CD8-positive, alpha-beta memory T cell (primary cell): ENCODE results near the gene PATL1. TPM values are rescaled to one million over a fixed set of nuclear protein-coding genes. Genes with fewer than 3 reads are reported as not detected.
"Not testable (repeated sequence)": the region's sequence is repeated elsewhere in the genome, so short reads cannot be mapped to it uniquely, and the experiment has no call there.

Experiments
- CTCF ChIA-PET: fragments of 350-600 bp; sonication (Branson Sonifier 250); formaldehyde crosslinking; loops from one replicate; lab custom pipeline; 2021; ENCODE audit warnings: antibody characterized with exemption; lab: Charles Lee
- POLR2A ChIA-PET: fragments of 350-600 bp; sonication (Branson Sonifier 250); formaldehyde crosslinking; loops from one replicate; lab custom pipeline; 2021; ENCODE audit warnings: antibody characterized with exemption; lab: Charles Lee
- DNase-seq, 5 donors: peaks; one replicate each; pipeline versions ENCODE4 v3.0.0 to v3.0.0-alpha.2; 2020 to 2022; ENCODE audit warnings: mixed read lengths in 1 of 5
- H3K27ac ChIP-seq: one replicate; pipeline ENCODE4 v1.7.0; 2013; ENCODE audit warnings: low read depth, mild to moderate bottlenecking, low read length, moderate library complexity
- H3K27me3 ChIP-seq: 2 replicates; pipeline ENCODE4 v1.7.0; 2013; ENCODE audit warnings: low read length, mild to moderate bottlenecking; ENCODE audit not compliant: insufficient read depth, poor library complexity, severe bottlenecking
- H3K36me3 ChIP-seq: 2 replicates; pipeline ENCODE4 v1.7.0; 2013; ENCODE audit warnings: mild to moderate bottlenecking, low read length, moderate library complexity; ENCODE audit not compliant: insufficient read depth
- H3K4me1 ChIP-seq: 2 replicates; pipeline ENCODE4 v1.7.0; 2013; ENCODE audit warnings: mild to moderate bottlenecking, low read length, moderate library complexity; ENCODE audit not compliant: insufficient read depth
- H3K4me3 ChIP-seq: 2 replicates; pipeline ENCODE4 v1.7.0; 2013; ENCODE audit warnings: mild to moderate bottlenecking, low read length
- H3K9me3 ChIP-seq: 2 replicates; pipeline ENCODE4 v1.7.0; 2013; ENCODE audit warnings: mild to moderate bottlenecking, low read length
- H3K27ac Mint-ChIP-seq, 8 donors: one replicate each; pipeline ENCODE4 v1.8.0; 2020 to 2021; ENCODE audit warnings: mixed read lengths in 8 of 8, mild to moderate bottlenecking in 6 of 8, inconsistent platforms in 3 of 8, moderate library complexity in 3 of 8
- H3K27me3 Mint-ChIP-seq, 2 donors: one replicate each; pipeline ENCODE4 v1.8.0; 2020 to 2021; ENCODE audit warnings: mixed read lengths in 2 of 2, mild to moderate bottlenecking in 1 of 2, moderate library complexity in 1 of 2
- H3K36me3 Mint-ChIP-seq, 3 donors: one replicate each; pipeline ENCODE4 v1.8.0; 2020 to 2021; ENCODE audit warnings: mixed read lengths in 3 of 3, inconsistent platforms in 1 of 3, mild to moderate bottlenecking in 1 of 3
- H3K4me1 Mint-ChIP-seq, 3 donors: one replicate each; pipeline ENCODE4 v1.8.0; 2020 to 2021; ENCODE audit warnings: mixed read lengths in 3 of 3, inconsistent platforms in 1 of 3, mild to moderate bottlenecking in 1 of 3
- H3K4me3 Mint-ChIP-seq, 7 donors: one replicate each; pipeline ENCODE4 v1.8.0; 2020 to 2021; ENCODE audit warnings: mixed read lengths in 7 of 7, mild to moderate bottlenecking in 6 of 7, moderate library complexity in 4 of 7, inconsistent platforms in 2 of 7
- H3K9me3 Mint-ChIP-seq, 5 donors: one replicate each; pipeline ENCODE4 v1.8.0; 2020 to 2022; ENCODE audit warnings: mixed read lengths in 5 of 5, mild to moderate bottlenecking in 3 of 5, moderate library complexity in 2 of 5, inconsistent platforms in 1 of 5
- polyA plus RNA-seq: library from polyadenylated mRNA; unstranded; fragments of 300-500 nt; fragmentation: Illumina TruSeq; gene quantifications from one replicate; pipeline ENCODE4 v1.2.3, GENCODE V29; 2021
- total RNA-seq, 2 experiments: library from RNA; stranded (reverse); gene quantifications; one replicate each; pipeline ENCODE4 v1.2.3, GENCODE V29; 2021

The PATL1 gene
- total and polyA plus RNA-seq, 3 experiments from 2014 or later, result 7.5 to 65.8 (median 61.3) TPM

- Histone ChIP-seq H3K27me3 (no peaks in the 10 kb centered on the region), H3K4me1 (no peaks in the 10 kb centered on the region), H3K27ac (no peak overlapping the region), H3K4me3 (no peak overlapping the region), H3K9me3 (no peaks in the 10 kb centered on the region), H3K36me3 (no peaks in the 10 kb centered on the region)
- ChIA-PET CTCF (no interaction called here), POLR2A (no interaction called here)
- no peak overlapping the region for H3K4me3 Mint-ChIP-seq
- H3K9me3 Mint-ChIP-seq, result peaks cover 0 to 2% (median 0%) of the 10 kb centered on the region in 5 donors
- H3K27me3 Mint-ChIP-seq, result peaks cover 18 to 44% of the 10 kb centered on the region in 2 donors
- H3K4me1 Mint-ChIP-seq, result no peaks in the 10 kb centered on the region
- DNase-seq, result no peak
- H3K27ac Mint-ChIP-seq, result no peak overlapping the region
- no peaks in the 10 kb centered on the region for H3K36me3 Mint-ChIP-seq
Measured at GRCh38 chr11:59705294-59705693, 36.5 kb upstream of the PATL1 start.

- CTCF ChIA-PET, H3K4me3 Mint-ChIP-seq, H3K9me3 ChIP-seq, H3K36me3 Mint-ChIP-seq, H3K36me3 ChIP-seq, H3K27me3 ChIP-seq, H3K9me3 Mint-ChIP-seq, POLR2A ChIA-PET, DNase-seq, H3K27ac ChIP-seq, H3K4me1 ChIP-seq, H3K27ac Mint-ChIP-seq, H3K4me3 ChIP-seq, H3K4me1 Mint-ChIP-seq: not testable (repeated sequence)
- peaks cover 17 to 36% of the 10 kb centered on the region in 2 donors for H3K27me3 Mint-ChIP-seq
Measured at GRCh38 chr11:59703515-59703914, 34.7 kb upstream of the PATL1 start.

GRCh38 chr11:59700157-59700556 is 31.3 kb upstream of the PATL1 start:
- H3K27ac Mint-ChIP-seq, H3K36me3 ChIP-seq, POLR2A ChIA-PET, CTCF ChIA-PET, H3K9me3 ChIP-seq, H3K4me3 ChIP-seq, H3K36me3 Mint-ChIP-seq, H3K4me3 Mint-ChIP-seq, H3K27me3 ChIP-seq, DNase-seq, H3K4me1 Mint-ChIP-seq, H3K9me3 Mint-ChIP-seq, H3K4me1 ChIP-seq, H3K27ac ChIP-seq: not testable (repeated sequence)
- H3K27me3 Mint-ChIP-seq, result peaks cover 20% of the 10 kb centered on the region in 2 donors

- H3K27ac Mint-ChIP-seq, result no peak overlapping the region
- CTCF ChIA-PET, result no interaction called here
Measured at GRCh38 chr11:59698506-59698905, 29.7 kb upstream of the PATL1 start.

GRCh38 chr11:59692915-59693314 is 24.1 kb upstream of the PATL1 start:
- Histone ChIP-seq H3K4me3 (no peak overlapping the region), H3K4me1 (no peaks in the 10 kb centered on the region), H3K9me3 (no peaks in the 10 kb centered on the region), H3K36me3 (no peaks in the 10 kb centered on the region), H3K27me3 (no peaks in the 10 kb centered on the region), H3K27ac (no peak overlapping the region)
- no peak for DNase-seq
- CTCF ChIA-PET, result no interaction called here
- Mint-ChIP-seq H3K27me3 (peaks cover 19 to 35% of the 10 kb centered on the region in 2 donors), H3K4me1 (no peaks in the 10 kb centered on the region), H3K27ac (no peak overlapping the region), H3K4me3 (no peak overlapping the region), H3K36me3 (peaks cover 0 to 7% (median 0%) of the 10 kb centered on the region in 3 donors), H3K9me3 (peaks cover 11 to 26% (median 18%) of the 10 kb centered on the region in 5 donors)
- POLR2A ChIA-PET, result no interaction called here

More at GRCh38 chr11:59698506-59698905, 29.7 kb upstream of the PATL1 start:
- Mint-ChIP-seq H3K9me3 (peaks cover under 1 to 8% (median 5%) of the 10 kb centered on the region in 5 donors), H3K36me3 (no peaks in the 10 kb centered on the region), H3K4me3 (no peak overlapping the region), H3K4me1 (no peaks in the 10 kb centered on the region), H3K27me3 (peaks cover 13 to 19% of the 10 kb centered on the region in 2 donors)
- Histone ChIP-seq H3K27me3 (no peaks in the 10 kb centered on the region), H3K27ac (no peak overlapping the region), H3K36me3 (no peaks in the 10 kb centered on the region), H3K9me3 (no peaks in the 10 kb centered on the region), H3K4me1 (no peaks in the 10 kb centered on the region), H3K4me3 (no peak overlapping the region)
- POLR2A ChIA-PET, result no interaction called here
- DNase-seq, result no peak

- peaks cover 21 to 42% of the 10 kb centered on the region in 2 donors for H3K27me3 Mint-ChIP-seq
- CTCF ChIA-PET, result interaction anchor here (1.1 kb wide), 1 partner anchor 11 kb away, joined by 4 read pairs; no protein-coding TSS in a partner anchor
- H3K9me3 Mint-ChIP-seq, result peaks cover 9 to 26% (median 18%) of the 10 kb centered on the region in 5 donors
- POLR2A ChIA-PET, result no interaction called here
- Histone ChIP-seq H3K36me3 (no peaks in the 10 kb centered on the region), H3K4me3 (no peak overlapping the region), H3K9me3 (no peaks in the 10 kb centered on the region), H3K4me1 (no peaks in the 10 kb centered on the region), H3K27me3 (no peaks in the 10 kb centered on the region), H3K27ac (no peak overlapping the region)
- peaks cover 0 to 7% (median 0%) of the 10 kb centered on the region in 3 donors for H3K36me3 Mint-ChIP-seq
- H3K4me1 Mint-ChIP-seq, result no peaks in the 10 kb centered on the region
- no peak overlapping the region for H3K4me3 Mint-ChIP-seq
- DNase-seq, result no peak
- H3K27ac Mint-ChIP-seq, result no peak overlapping the region
Measured at GRCh38 chr11:59691156-59691555, 22.3 kb upstream of the PATL1 start.

- Histone ChIP-seq H3K27ac (no peak overlapping the region), H3K4me3 (no peak overlapping the region), H3K4me1 (no peaks in the 10 kb centered on the region), H3K27me3 (no peaks in the 10 kb centered on the region), H3K9me3 (no peaks in the 10 kb centered on the region), H3K36me3 (no peaks in the 10 kb centered on the region)
- no peak for DNase-seq
- Mint-ChIP-seq H3K9me3 (peaks cover 9 to 26% (median 17%) of the 10 kb centered on the region in 5 donors), H3K27me3 (peaks cover 22 to 60% of the 10 kb centered on the region in 2 donors), H3K27ac (no peak overlapping the region), H3K4me1 (no peaks in the 10 kb centered on the region), H3K4me3 (no peak overlapping the region), H3K36me3 (peaks cover 0 to 7% (median 0%) of the 10 kb centered on the region in 3 donors)
- POLR2A ChIA-PET, result no interaction called here
- CTCF ChIA-PET, result no interaction called here
Measured at GRCh38 chr11:59689015-59689414, 20.2 kb upstream of the PATL1 start.

GRCh38 chr11:59681260-59681725 is 12.5 kb upstream of the PATL1 start:
- POLR2A ChIA-PET, H3K4me1 ChIP-seq, H3K9me3 Mint-ChIP-seq, DNase-seq, H3K4me3 ChIP-seq, H3K36me3 Mint-ChIP-seq, H3K36me3 ChIP-seq, H3K4me3 Mint-ChIP-seq, H3K27ac ChIP-seq, H3K9me3 ChIP-seq, H3K4me1 Mint-ChIP-seq, H3K27me3 ChIP-seq: not testable (repeated sequence)
- Mint-ChIP-seq H3K27ac (peak overlapping the region in 1 of 8 donors; percentile 7), H3K27me3 (peaks cover 14 to 55% of the 10 kb centered on the region in 2 donors)
- CTCF ChIA-PET, result interaction anchor here (1.8 to 3.1 kb wide), 2 partner anchors 11 to 143 kb away, joined by 4 to 19 read pairs; no protein-coding TSS in a partner anchor
